Psoas muscle (tissue), 8 donors: ENCODE measurements around the gene CLUH. TPM values are rescaled to one million over a fixed set of nuclear protein-coding genes. Genes with fewer than 3 reads are reported as not detected.

Experiments used
- ATAC-seq, 4 donors: fragments of 200-7000 bp; cut with Tn5 transposase; one replicate each; pipeline ENCODE4 v1.9.1; 2020; ENCODE audit warnings: moderate library complexity in 3 of 4, mild to moderate bottlenecking in 2 of 4
- DNase-seq, 2 donors: peaks; one replicate each; pipeline ENCODE4 v3.0.0-alpha.2; 2020
- H3K27ac ChIP-seq: fragments of 200-600 bp; one replicate; pipeline ENCODE4 v1.8.0; 2022
- H3K27me3 ChIP-seq, 3 donors: fragments of 200-600 bp in 1 of 3; one replicate each; pipeline versions ENCODE4 v1.6.1 to v1.8.0; 2013 to 2022; ENCODE audit warnings: low read length in 2 of 3, mild to moderate bottlenecking in 2 of 3, moderate library complexity in 1 of 3; ENCODE audit not compliant: insufficient read depth in 3 of 3
- H3K36me3 ChIP-seq, 2 donors: fragments of 200-600 bp in 1 of 2; one replicate each; pipeline versions ENCODE4 v1.6.1 to v1.8.0; 2013 to 2022; ENCODE audit warnings: low read depth in 1 of 2, mild to moderate bottlenecking in 1 of 2, moderate library complexity in 1 of 2; ENCODE audit not compliant: insufficient read depth in 1 of 2
- H3K4me1 ChIP-seq: fragments of 200-600 bp; one replicate; pipeline ENCODE4 v1.8.0; 2022
- H3K4me3 ChIP-seq: fragments of 200-600 bp; one replicate; pipeline ENCODE4 v1.8.0; 2022; ENCODE audit warnings: mild to moderate bottlenecking
- H3K9me3 ChIP-seq: fragments of 200-600 bp; one replicate; pipeline ENCODE4 v1.8.0; 2022
- CTCF ChIP-seq: fragments of 200-600 bp; IDR thresholded peaks from one replicate; pipeline ENCODE4 v1.8.0; 2022; ENCODE audit warnings: antibody characterized with exemption
- WGBS, 3 donors: extraction: QIAGEN DNeasy Blood & Tissue Kit; methylation state at CpG; one replicate each; pipeline versions ENCODE4 v1.1.6 to v1.1.7; 2013; 5-methylcytosine and 5-hydroxymethylcytosine counted together
- intact Hi-C, 2 donors: fragments of 100-400 bp; cut with DNase I; formaldehyde crosslinking; loops; one replicate each; pipeline versions ENCODE4 v1.11.0 to v1.14.2; 2022
- polyA plus RNA-seq, 3 donors: library from polyadenylated mRNA; stranded (reverse); fragments of 200-250 nt; gene quantifications; one replicate each; pipeline ENCODE4 v1.2.3, GENCODE V29; 2013
- total RNA-seq, 4 donors: library from RNA; stranded (reverse); fragmentation: NEBNext Ultra II Directional in 2 of 4; extraction: Animal tissue kit (Norgen Biotek cat#: 25700) in 2 of 4; gene quantifications; one replicate each; pipeline versions ENCODE4 v1.2.1 to v1.2.4, GENCODE V29; 2021 to 2023
- donor health status: healthy with polysubstance abuse.
- donor health status: DM: no; HTN: no; CAD: no; lungs with moderate emphysema.
- donor health status: Bipolar disorder and iron deficiency.
- donor health status: healthy.
- donor health status: DM: yes; HTN: yes; CAD: no.
- donor health status: DM: no; HTN: no; CAD: no.
- donor health status: DM: no; HTN: no; CAD: no.
- donor health status: DM: yes; HTN: yes; CAD: no.

The CLUH gene
- total and polyA plus RNA-seq, 7 donors: 92.2 to 218 (median 121) TPM

GRCh38 chr17:2707721-2708584 lies 3.6 kb downstream of the CLUH start:
- Histone ChIP-seq H3K27ac (peak overlapping the region; percentile 91), H3K4me1 (peaks cover 59% of the 10 kb centered on the region), H3K4me3 (peak overlapping the region; percentile 82), H3K27me3 (no peaks in the 10 kb centered on the region), H3K9me3 (no peaks in the 10 kb centered on the region), H3K36me3 (peaks cover 3 to 14% of the 10 kb centered on the region in 2 donors)
- peak; percentile 53 for TF ChIP-seq CTCF
- DNase-seq (peak; percentile 86 to 95), ATAC-seq (peak; percentile 66 to 71 (median 67))
- intact Hi-C loops: loop anchor here (2.0 to 10.0 kb wide), 5 partner anchors 21 to 291 kb away; partner anchors contain the start of gene METTL16 (in 2 of the 2)
- WGBS, 3 donors: 23 to 36% (median 23%) methylated on average over 10 to 13 of the region's 13 CpGs

- 25 to 34% (median 28%) methylated on average over 20 to 21 of the region's 21 CpGs for WGBS, 3 donors
- Histone ChIP-seq H3K36me3 (peaks cover 3 to 24% of the 10 kb centered on the region in 2 donors), H3K27ac (peak overlapping the region; percentile 91), H3K9me3 (no peaks in the 10 kb centered on the region), H3K27me3 (no peaks in the 10 kb centered on the region), H3K4me3 (peak overlapping the region; percentile 82), H3K4me1 (peaks cover 51% of the 10 kb centered on the region)
- ATAC-seq (peak; percentile 7 to 44 (median 31)), DNase-seq (peak; percentile 46 to 80)
- no peak for TF ChIP-seq CTCF
- intact Hi-C loops: loop anchor here (2.0 to 10.0 kb wide), 5 partner anchors 20 to 290 kb away; partner anchors contain the start of gene METTL16 (in 2 of the 2)
Measured at GRCh38 chr17:2706911-2707510, 4.6 kb downstream of the CLUH start.

- peaks cover 51% of the 10 kb centered on the region for H3K4me1 ChIP-seq
- ATAC-seq (no peak), DNase-seq (peak in 1 of 2 donors; percentile 45)
- intact Hi-C loops: loop anchor here (2.0 to 10.0 kb wide), 5 partner anchors 19 to 289 kb away; partner anchors contain the start of gene METTL16 (in 2 of the 2)
- H3K27ac ChIP-seq: peak overlapping the region; percentile 91
- no peaks in the 10 kb centered on the region for H3K27me3 ChIP-seq
- H3K4me3 ChIP-seq: peak overlapping the region; percentile 82
- H3K36me3 ChIP-seq: peaks cover 3 to 33% of the 10 kb centered on the region in 2 donors
- H3K9me3 ChIP-seq: no peaks in the 10 kb centered on the region
- WGBS, 3 donors: 65 to 85% (median 70%) methylated on average over 24 to 25 of the region's 25 CpGs
- no peak for TF ChIP-seq CTCF
Measured at GRCh38 chr17:2705888-2706795, 5.4 kb downstream of the CLUH start.

GRCh38 chr17:2705263-2705662 lies 6.3 kb downstream of the CLUH start:
- intact Hi-C loops: loop anchor here (5.0 to 10.0 kb wide), 3 partner anchors 190 to 288 kb away; partner anchors contain the start of gene METTL16 (in 2 of the 2)
- DNase-seq: peak in 1 of 2 donors; percentile 43
- peaks cover 3 to 41% of the 10 kb centered on the region in 2 donors for H3K36me3 ChIP-seq
- H3K9me3 ChIP-seq: no peaks in the 10 kb centered on the region
- H3K4me3 ChIP-seq: no peak overlapping the region
- 81 to 82% (median 82%) methylated on average over 7 of the region's 7 CpGs for WGBS, 3 donors
- TF ChIP-seq CTCF: no peak
- no peak for ATAC-seq
- no peak overlapping the region for H3K27ac ChIP-seq
- no peaks in the 10 kb centered on the region for H3K27me3 ChIP-seq
- H3K4me1 ChIP-seq: peaks cover 51% of the 10 kb centered on the region
